ENCODE data around the gene GPR55. TPM values are rescaled to one million over a fixed set of nuclear protein-coding genes. Genes with fewer than 3 reads are reported as not detected.

GPR55 gene
- total RNA-seq, 4 donors from 2014 or later, result 0.72 to 1.2 TPM; not detected in 2

DNA sequence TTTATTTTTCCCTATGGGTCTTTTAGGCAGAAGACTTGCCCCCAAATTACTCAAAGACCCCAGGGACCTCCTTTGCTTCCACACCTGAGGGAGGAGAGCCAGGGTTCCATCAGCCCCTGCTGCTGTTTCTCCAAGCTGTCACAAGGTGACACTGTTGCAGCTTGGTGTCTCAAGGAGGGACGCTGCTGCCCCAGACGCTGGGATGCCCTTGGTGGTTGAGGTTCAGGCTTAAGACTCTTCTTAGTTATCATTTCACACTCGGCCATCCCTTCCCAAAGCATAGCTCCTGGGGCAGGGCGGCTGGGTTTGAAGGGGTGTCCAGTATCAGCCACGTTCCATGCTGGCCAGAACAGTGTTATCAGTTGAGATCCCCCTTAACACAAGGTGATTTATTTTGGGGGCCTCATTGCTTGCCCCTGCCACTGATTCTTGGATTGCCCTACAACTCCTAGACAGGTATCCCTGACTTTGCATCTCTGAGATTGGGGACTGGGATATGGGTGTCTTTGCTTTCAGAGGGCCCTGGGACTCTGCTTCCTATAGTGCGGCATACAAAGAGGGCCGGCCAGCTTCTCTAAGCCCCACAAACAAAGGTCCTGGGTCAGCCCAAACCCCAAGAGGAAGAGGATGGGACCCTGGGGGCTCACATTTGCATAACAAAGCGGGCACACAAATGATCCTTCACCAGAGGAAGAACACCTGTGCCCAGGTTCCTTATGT lies 22.7 kb downstream of the GPR55 start:
- peaks cover 23% of the 10 kb centered on the region for H3K27me3 ChIP-seq
- no peaks in the 10 kb centered on the region for H3K9me3 ChIP-seq
- TF ChIP-seq EP300 (IDR thresholded peaks at IDR 0.05), result no peak
- TF ChIP-seq, protein P1, sequence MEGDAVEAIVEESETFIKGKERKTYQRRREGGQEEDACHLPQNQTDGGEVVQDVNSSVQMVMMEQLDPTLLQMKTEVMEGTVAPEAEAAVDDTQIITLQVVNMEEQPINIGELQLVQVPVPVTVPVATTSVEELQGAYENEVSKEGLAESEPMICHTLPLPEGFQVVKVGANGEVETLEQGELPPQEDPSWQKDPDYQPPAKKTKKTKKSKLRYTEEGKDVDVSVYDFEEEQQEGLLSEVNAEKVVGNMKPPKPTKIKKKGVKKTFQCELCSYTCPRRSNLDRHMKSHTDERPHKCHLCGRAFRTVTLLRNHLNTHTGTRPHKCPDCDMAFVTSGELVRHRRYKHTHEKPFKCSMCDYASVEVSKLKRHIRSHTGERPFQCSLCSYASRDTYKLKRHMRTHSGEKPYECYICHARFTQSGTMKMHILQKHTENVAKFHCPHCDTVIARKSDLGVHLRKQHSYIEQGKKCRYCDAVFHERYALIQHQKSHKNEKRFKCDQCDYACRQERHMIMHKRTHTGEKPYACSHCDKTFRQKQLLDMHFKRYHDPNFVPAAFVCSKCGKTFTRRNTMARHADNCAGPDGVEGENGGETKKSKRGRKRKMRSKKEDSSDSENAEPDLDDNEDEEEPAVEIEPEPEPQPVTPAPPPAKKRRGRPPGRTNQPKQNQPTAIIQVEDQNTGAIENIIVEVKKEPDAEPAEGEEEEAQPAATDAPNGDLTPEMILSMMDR (IDR thresholded peaks at IDR 0.05), result peak in 1 of 2 donors; percentile 56
- H3K27ac ChIP-seq, result no peak overlapping the region
- no peaks in the 10 kb centered on the region for H3K36me3 ChIP-seq
- 35% methylated on average over 7 of the region's 8 CpGs for WGBS
- no peak overlapping the region for H3K4me3 ChIP-seq
- H3K4me1 ChIP-seq, result no peaks in the 10 kb centered on the region
- peak in 1 of 2 donors; percentile 65 for DNase-seq (ENCODE audit: low spot score in 2 of 2)

DNA sequence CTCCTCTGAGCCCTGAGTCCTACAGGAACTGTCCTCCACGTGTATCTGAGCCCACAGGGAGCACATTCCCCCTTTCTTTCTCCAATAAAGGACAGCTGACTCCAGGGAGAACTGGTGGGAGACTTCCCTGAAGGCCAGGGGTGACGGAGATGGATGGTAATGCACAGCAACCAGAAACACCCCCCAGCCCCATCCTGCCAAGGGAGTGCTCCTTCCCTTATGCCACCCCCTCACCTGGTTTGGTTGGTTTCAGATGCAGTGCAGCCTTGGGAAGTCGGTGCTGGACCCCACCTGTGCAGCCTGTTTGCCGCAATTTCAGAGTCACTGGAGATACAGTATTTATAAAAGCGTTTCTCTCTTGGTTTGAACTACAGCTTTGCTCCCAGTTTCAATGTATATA lies 24.0 kb downstream of the GPR55 start:
- Histone ChIP-seq H3K4me3 (no peak overlapping the region), H3K4me1 (no peaks in the 10 kb centered on the region), H3K27ac (no peak overlapping the region), H3K27me3 (peaks cover 28% of the 10 kb centered on the region), H3K36me3 (no peaks in the 10 kb centered on the region), H3K9me3 (no peaks in the 10 kb centered on the region)
- DNase-seq (ENCODE audit: low spot score in 2 of 2), result peak in 1 of 2 donors; percentile 70
- WGBS, result 76% methylated on average over 5 of the region's 5 CpGs
- no peak for TF ChIP-seq EP300 (IDR thresholded peaks at IDR 0.05)
- no peak for TF ChIP-seq POLR2A (IDR thresholded peaks at IDR 0.05)
- TF ChIP-seq, protein P1 (IDR thresholded peaks at IDR 0.05), result no peak
- TF ChIP-seq POLR2AphosphoS5 (IDR thresholded peaks at IDR 0.05), result no peak

DNA sequence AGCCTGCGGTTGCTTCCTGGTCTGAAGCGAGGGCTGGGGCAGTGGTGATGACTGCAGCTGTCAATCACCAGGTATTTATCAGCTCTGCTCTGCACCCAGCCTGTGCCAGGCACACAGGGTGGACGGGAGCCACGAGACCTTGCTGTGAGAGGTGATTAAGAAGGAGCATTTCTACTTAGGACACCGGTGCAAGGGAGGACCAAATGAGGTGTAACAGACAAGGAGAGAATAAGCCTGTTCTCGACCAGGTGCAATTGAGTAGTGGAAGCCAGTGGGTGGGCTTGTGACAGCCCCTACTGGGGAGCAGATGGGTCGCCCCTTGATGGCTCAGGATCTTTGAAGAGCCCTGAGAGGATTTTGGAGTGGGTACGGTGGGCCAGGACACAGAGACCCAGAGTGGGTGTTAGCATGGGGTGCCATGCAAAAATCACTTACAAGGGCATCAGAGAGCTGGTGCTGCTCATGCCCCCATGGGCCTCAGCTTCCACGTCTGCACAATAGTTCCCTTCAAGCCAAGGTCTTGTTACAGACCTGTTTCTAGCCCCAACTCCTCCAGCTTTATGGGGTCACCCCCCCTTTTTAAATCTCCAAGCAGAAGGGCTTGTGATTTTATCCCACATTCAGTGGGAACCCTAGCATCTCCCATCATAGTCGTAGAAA lies 24.6 kb downstream of the GPR55 start:
- Histone ChIP-seq H3K36me3 (no peaks in the 10 kb centered on the region), H3K9me3 (no peaks in the 10 kb centered on the region), H3K4me1 (no peaks in the 10 kb centered on the region), H3K4me3 (no peak overlapping the region), H3K27ac (no peak overlapping the region), H3K27me3 (peaks cover 28% of the 10 kb centered on the region)
- TF ChIP-seq POLR2AphosphoS5 (IDR thresholded peaks at IDR 0.05) (no peak), EP300 (IDR thresholded peaks at IDR 0.05) (no peak), POLR2A (IDR thresholded peaks at IDR 0.05) (no peak)
- TF ChIP-seq, protein P1 (IDR thresholded peaks at IDR 0.05), result no peak
- WGBS, result 73% methylated on average over 8 of the region's 10 CpGs
- peak in 1 of 2 donors; percentile 58 for DNase-seq (ENCODE audit: low spot score in 2 of 2)

DNA sequence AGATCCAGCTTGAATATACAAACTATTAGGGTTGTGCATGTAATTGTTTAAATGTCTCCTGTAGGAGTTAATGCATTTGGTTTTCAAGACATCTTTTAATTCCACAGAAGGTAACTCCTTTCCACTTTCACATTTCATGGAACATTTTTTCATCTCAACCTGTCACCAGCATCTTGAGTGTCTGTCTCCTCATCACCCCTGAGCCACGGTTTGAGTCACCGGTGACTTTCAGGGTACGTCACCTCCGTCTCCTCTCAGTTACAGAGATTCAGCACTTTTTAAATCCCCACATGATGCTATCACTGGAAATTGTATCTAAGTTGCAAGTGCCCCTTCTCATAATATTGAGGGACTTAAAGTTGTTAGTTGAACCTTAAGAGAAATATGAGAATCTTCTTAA lies 25.3 kb downstream of the GPR55 start:
- peak in 1 of 2 donors; percentile 28 for DNase-seq (ENCODE audit: low spot score in 2 of 2)

DNA sequence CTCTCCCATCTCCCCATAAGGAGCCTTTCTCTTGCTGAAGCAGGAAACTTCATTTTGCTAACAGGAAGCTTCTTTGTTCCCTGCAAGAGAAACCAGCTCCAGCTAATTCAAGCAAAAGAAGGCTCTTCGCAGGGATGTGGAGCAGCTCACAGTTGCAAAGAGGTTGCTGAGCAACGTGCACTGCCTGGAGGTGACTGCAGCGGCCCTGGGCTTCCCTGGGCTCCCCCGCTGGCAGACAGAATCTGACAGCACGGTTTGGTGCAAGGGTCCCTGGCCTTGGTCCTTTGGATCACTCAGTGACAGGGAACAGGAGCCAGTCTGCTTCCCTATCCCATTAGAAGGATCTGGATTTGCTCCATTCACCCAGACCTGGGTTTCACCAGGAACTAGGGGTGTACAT lies 25.8 kb downstream of the GPR55 start:
- peak in 1 of 2 donors; percentile 49 for DNase-seq (ENCODE audit: low spot score in 2 of 2)
- Histone ChIP-seq H3K27ac (no peak overlapping the region), H3K9me3 (no peaks in the 10 kb centered on the region), H3K4me1 (no peaks in the 10 kb centered on the region), H3K27me3 (peaks cover 28% of the 10 kb centered on the region), H3K4me3 (no peak overlapping the region), H3K36me3 (no peaks in the 10 kb centered on the region)
- 33% methylated on average over 5 of the region's 5 CpGs for WGBS
- TF ChIP-seq, protein P1 (IDR thresholded peaks at IDR 0.05), result no peak
- TF ChIP-seq POLR2AphosphoS5 (IDR thresholded peaks at IDR 0.05), result no peak
- TF ChIP-seq EP300 (IDR thresholded peaks at IDR 0.05), result no peak
- no peak for TF ChIP-seq POLR2A (IDR thresholded peaks at IDR 0.05)

More for the DNA sequence above, 25.3 kb downstream of the GPR55 start:
- Histone ChIP-seq H3K4me3 (no peak overlapping the region), H3K27ac (no peak overlapping the region), H3K4me1 (no peaks in the 10 kb centered on the region), H3K9me3 (no peaks in the 10 kb centered on the region), H3K36me3 (no peaks in the 10 kb centered on the region), H3K27me3 (peaks cover 28% of the 10 kb centered on the region)
- 91% methylated on average over 4 of the region's 4 CpGs for WGBS
- TF ChIP-seq POLR2A (IDR thresholded peaks at IDR 0.05), result no peak
- no peak for TF ChIP-seq EP300 (IDR thresholded peaks at IDR 0.05)
- TF ChIP-seq POLR2AphosphoS5 (IDR thresholded peaks at IDR 0.05), result no peak
- TF ChIP-seq, protein P1 (IDR thresholded peaks at IDR 0.05), result no peak
